Heart left ventricle (tissue), 16 donors: Measurements from ENCODE around the gene RBM47. TPM values are rescaled to one million over a fixed set of nuclear protein-coding genes. Genes with fewer than 3 reads are reported as not detected.
"Not testable (repeated sequence)": the region's sequence is repeated elsewhere in the genome, so short reads cannot be mapped to it uniquely, and the experiment has no call there.

ENCODE experiments used
- ATAC-seq, 4 donors: fragments of 200-7000 bp; cut with Tn5 transposase; one replicate each; pipeline ENCODE4 v1.9.1; 2020 to 2022; ENCODE audit warnings: moderate library complexity in 4 of 4, mild to moderate bottlenecking in 3 of 4, moderate number of reproducible peaks in 1 of 4
- DNase-seq, 5 donors: peaks; one replicate each; pipeline ENCODE4 v3.0.0-alpha.2; 2020
- H3K27ac ChIP-seq, 12 donors: fragments of 200-600 bp; sonication (generic) in 4 of 12; one replicate each; pipeline versions ENCODE4 v1.5.0 to v1.8.0; 2016 to 2022; ENCODE audit warnings: mild to moderate bottlenecking in 2 of 12
- H3K27me3 ChIP-seq, 9 donors: fragments of 200-600 bp; sonication (generic) in 2 of 9; one replicate each; pipeline versions ENCODE4 v1.5.1 to v1.8.0; 2016 to 2022; ENCODE audit warnings: mild to moderate bottlenecking in 3 of 9
- H3K36me3 ChIP-seq, 9 donors: fragments of 200-600 bp; sonication (generic) in 2 of 9; one replicate each; pipeline versions ENCODE4 v1.5.0 to v1.8.0; 2018 to 2022; ENCODE audit warnings: mild to moderate bottlenecking in 2 of 9
- H3K4me1 ChIP-seq, 12 donors: fragments of 200-600 bp; sonication (generic) in 4 of 12; one replicate each; pipeline versions ENCODE4 v1.5.0 to v1.8.0; 2016 to 2022; ENCODE audit warnings: mild to moderate bottlenecking in 3 of 12
- H3K4me3 ChIP-seq, 12 donors: fragments of 200-600 bp; sonication (generic) in 4 of 12; one replicate each; pipeline versions ENCODE4 v1.5.0 to v1.8.0; 2017 to 2022; ENCODE audit warnings: mild to moderate bottlenecking in 9 of 12, moderate library complexity in 4 of 12
- H3K9me3 ChIP-seq, 12 donors: fragments of 200-600 bp; sonication (generic) in 4 of 12; one replicate each; pipeline versions ENCODE4 v1.5.0 to v1.8.0; 2016 to 2022; ENCODE audit warnings: mild to moderate bottlenecking in 1 of 12
- POLR2A ChIP-seq, 2 donors: fragments of 450-650 bp; IDR thresholded peaks; one replicate each; pipeline ENCODE4 v1.6.1; 2017; ENCODE audit warnings: antibody characterized with exemption in 2 of 2, mild to moderate bottlenecking in 2 of 2, moderate library complexity in 2 of 2
- WGBS, 4 donors: extraction: QIAGEN DNeasy Blood & Tissue Kit in 2 of 4; methylation state at CpG; one replicate each; pipeline versions ENCODE4 v1.1.5 to v1.1.7; 2013 to 2018; 5-methylcytosine and 5-hydroxymethylcytosine counted together
- intact Hi-C, 10 donors: fragments of 100-400 bp; cut with DNase I; formaldehyde crosslinking; loops; one replicate each; pipeline versions ENCODE4 v1.11.1 to v1.14.2; 2022
- polyA plus RNA-seq, 2 donors: library from polyadenylated mRNA; stranded (reverse); fragments of 200-250 nt; gene quantifications; one replicate each; pipeline ENCODE4 v1.2.3, GENCODE V29; 2013
- total RNA-seq, 9 donors: library from RNA; depleted of rRNA in 2 of 9; stranded (reverse); fragments of >200 nt in 2 of 9; fragmentation: NEBNext Ultra II Directional in 3 of 9; extraction: Animal tissue kit (Norgen Biotek cat#: 25700) in 3 of 9; gene quantifications; one replicate each; pipeline versions ENCODE4 v1.1.0 to v1.2.4, GENCODE V29; 2016 to 2023
- TF ChIP-seq, protein P1 (sequence below), 12 donors: fragments of 200-600 bp; sonication (generic) in 4 of 12; IDR thresholded peaks; one replicate each; pipeline versions ENCODE4 v1.5.0 to v1.8.0; 2018 to 2022; ENCODE audit warnings: antibody characterized with exemption in 12 of 12, mild to moderate bottlenecking in 5 of 12
- donor health status: ischemic (EF 13 %, LVEDD 7.1; RV severe dilation, severe dysfunction).
- donor health status: healthy with polysubstance abuse.
- donor health status: DM: no; HTN: yes; CAD: no.
- donor health status: DM: no; HTN: no; CAD: no.
- donor health status: ischemic (EF 25% LVEDD 6.9; RV normal size, moderate dysfunction).
- donor health status: ischemic (EF 25% LVEDD 5.7; RV mildly dilated, moderate dysfunction).
- donor health status: healthy.
- donor health status: DM: yes; HTN: yes; CAD: no.
- donor health status: ischemic (EF 35%, LVEDD 5.7; RV mildly dilated, moderate dysfunction).
- donor health status: nonischemic (EF 11% LVEDD 7.7; RV severe dilation, severe dysfunction).
- donor health status: DM: yes; HTN: yes; CAD: no.
- donor health status: PGD.
- donor health status: ischemic (EF 29% LVEDD 5.4; RV normal size, mild dysfunction).
- donor health status: nonischemic (EF 23%, LVEDD 6.1; RV moderate dilation, normal function).

The RBM47 gene
- total and polyA plus RNA-seq, 11 donors = 0.50 to 29.9 (median 3.5) TPM

DNA sequence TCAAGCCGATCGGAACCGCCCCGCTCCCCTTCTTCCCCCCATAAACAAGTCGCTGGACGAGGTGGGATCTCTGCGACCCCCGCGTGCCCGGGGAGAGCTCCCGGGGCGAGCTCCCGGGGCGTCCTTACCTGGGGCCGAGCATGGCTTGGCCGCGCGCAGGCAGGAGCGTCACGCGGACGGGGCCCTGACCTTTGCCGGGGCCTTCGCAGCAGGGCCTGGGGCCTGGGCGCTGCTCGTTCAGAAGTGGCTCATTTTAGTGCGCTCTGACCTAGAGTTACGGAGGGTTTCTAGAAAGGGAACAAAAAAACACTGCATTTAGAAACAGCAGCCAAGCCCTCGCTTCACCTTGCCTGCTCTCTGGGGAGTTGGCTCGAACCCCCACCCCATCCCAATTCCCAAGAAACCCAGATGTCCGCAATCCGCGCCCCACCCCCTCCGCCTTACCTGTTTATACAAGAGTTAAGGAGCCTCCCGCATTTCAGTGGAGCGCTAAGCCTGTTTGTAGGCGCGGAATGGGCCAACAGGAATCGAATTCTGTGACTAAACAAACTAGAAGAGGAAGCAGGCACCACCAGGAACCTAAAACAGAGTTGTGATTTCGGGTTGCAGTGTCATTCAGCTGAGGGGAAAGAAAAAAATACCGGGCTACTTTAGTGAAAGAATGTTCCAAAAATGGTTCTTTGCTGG, 814 bp upstream of the RBM47 start:
- 40 to 70% (median 45%) methylated on average over 17 to 41 of the region's 41 CpGs for WGBS, 4 donors
- peak in 3 of 5 donors; percentile 13 to 38 (median 34) for DNase-seq
- Histone ChIP-seq H3K27ac (peak overlapping the region in 10 of 12 donors; percentile 17 to 96 (median 52)), H3K4me1 (peaks cover 0 to 18% (median 3%) of the 10 kb centered on the region in 12 donors), H3K4me3 (peak overlapping the region in 10 of 12 donors; percentile 40 to 70 (median 56)), H3K27me3 (peaks cover 0 to 30% (median 7%) of the 10 kb centered on the region in 9 donors), H3K9me3 (no peaks in the 10 kb centered on the region), H3K36me3 (no peaks in the 10 kb centered on the region)
- intact Hi-C loops = no loop called here
- TF ChIP-seq, protein P1, sequence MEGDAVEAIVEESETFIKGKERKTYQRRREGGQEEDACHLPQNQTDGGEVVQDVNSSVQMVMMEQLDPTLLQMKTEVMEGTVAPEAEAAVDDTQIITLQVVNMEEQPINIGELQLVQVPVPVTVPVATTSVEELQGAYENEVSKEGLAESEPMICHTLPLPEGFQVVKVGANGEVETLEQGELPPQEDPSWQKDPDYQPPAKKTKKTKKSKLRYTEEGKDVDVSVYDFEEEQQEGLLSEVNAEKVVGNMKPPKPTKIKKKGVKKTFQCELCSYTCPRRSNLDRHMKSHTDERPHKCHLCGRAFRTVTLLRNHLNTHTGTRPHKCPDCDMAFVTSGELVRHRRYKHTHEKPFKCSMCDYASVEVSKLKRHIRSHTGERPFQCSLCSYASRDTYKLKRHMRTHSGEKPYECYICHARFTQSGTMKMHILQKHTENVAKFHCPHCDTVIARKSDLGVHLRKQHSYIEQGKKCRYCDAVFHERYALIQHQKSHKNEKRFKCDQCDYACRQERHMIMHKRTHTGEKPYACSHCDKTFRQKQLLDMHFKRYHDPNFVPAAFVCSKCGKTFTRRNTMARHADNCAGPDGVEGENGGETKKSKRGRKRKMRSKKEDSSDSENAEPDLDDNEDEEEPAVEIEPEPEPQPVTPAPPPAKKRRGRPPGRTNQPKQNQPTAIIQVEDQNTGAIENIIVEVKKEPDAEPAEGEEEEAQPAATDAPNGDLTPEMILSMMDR (IDR thresholded peaks at IDR 0.05) = no peak
- ATAC-seq = peak in 3 of 4 donors; percentile 47 to 65 (median 57)

DNA sequence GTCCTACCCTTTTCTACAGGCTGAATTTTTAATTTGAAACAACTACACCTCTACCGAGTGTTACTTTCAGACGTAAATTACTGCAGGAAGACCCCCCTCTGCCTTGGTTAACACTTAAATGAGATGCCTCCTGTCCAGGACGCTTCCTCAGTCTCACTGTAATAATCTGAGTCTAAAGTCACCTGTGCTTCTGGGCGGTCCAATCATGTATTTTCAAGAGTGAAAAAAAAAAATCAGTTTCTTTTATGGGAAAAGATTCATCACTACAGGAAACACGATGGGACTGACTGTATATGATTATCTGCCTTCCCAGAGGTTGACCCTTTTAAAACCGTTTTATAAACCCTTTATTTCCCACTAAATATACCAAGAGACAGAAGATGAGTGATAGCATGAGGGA, 776 bp downstream of the RBM47 start:
- intact Hi-C loops = no loop called here
- TF ChIP-seq POLR2A (IDR thresholded peaks at IDR 0.05) = no peak
- TF ChIP-seq, protein P1 (IDR thresholded peaks at IDR 0.05) = no peak
- H3K4me3 ChIP-seq = peak overlapping the region in 10 of 12 donors; percentile 40 to 70 (median 56)
- H3K36me3 ChIP-seq = no peaks in the 10 kb centered on the region
- peaks cover 0 to 33% (median 7%) of the 10 kb centered on the region in 9 donors for H3K27me3 ChIP-seq
- ATAC-seq = no peak
- 36 to 46% (median 41%) methylated on average over 6 of the region's 6 CpGs for WGBS, 4 donors
- H3K4me1 ChIP-seq = peaks cover 0 to 28% (median 3%) of the 10 kb centered on the region in 12 donors
- DNase-seq = no peak
- peak overlapping the region in 4 of 12 donors; percentile 59 to 96 (median 70) for H3K27ac ChIP-seq
- no peaks in the 10 kb centered on the region for H3K9me3 ChIP-seq

DNA sequence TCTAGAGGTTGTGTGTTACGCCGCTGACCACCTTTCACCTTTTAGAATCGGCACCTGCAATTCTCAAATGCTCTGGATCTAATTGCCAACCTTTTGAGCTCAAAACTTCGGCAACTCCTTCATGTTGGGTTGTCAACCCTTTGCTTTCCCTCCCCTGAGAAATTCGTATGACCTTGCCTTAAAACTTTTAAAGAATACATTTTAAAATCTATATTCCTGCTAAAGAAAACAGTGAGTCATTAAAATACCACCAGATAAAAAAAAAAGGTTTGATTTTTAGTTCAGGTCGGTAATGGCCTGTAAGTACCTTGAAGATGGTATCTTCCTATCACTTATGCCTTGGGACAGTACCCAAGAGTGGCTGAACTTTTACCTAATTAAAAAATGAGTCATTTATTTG, 1.3 kb downstream of the RBM47 start:
- DNase-seq, H3K36me3 ChIP-seq, H3K9me3 ChIP-seq, intact Hi-C loops, ATAC-seq: not testable (repeated sequence)
- peaks cover 0 to 28% (median 3%) of the 10 kb centered on the region in 12 donors for H3K4me1 ChIP-seq
- H3K27ac ChIP-seq = peak overlapping the region in 1 of 12 donors; percentile 96
- peaks cover 0 to 38% (median 7%) of the 10 kb centered on the region in 9 donors for H3K27me3 ChIP-seq
- peak overlapping the region in 4 of 12 donors; percentile 4 to 70 (median 66) for H3K4me3 ChIP-seq
- WGBS, 4 donors = 61 to 74% (median 69%) methylated on average over 6 of the region's 6 CpGs

DNA sequence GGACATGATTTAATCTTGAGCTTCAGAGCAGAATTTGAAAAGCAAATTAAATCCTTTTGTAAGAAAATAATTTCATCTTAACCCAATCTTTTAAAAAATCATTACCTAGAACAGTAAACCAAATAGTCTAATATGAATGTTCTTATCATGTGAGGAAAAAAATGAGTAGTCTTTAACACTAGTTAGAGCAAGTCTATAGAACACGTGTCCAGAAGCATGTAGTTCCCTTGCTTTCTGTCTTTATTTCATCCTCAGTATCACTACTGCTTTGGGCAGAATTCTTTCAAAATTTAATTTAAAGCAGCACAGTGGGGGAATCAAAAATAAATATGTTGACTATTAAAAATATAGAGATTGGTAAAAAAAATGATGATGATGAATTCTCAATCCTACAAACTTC, 2.1 kb downstream of the RBM47 start:
- no peaks in the 10 kb centered on the region for H3K36me3 ChIP-seq
- H3K4me1 ChIP-seq = peaks cover 0 to 28% (median 3%) of the 10 kb centered on the region in 12 donors
- intact Hi-C loops = no loop called here
- DNase-seq = no peak
- peak overlapping the region in 1 of 12 donors; percentile 63 for H3K4me3 ChIP-seq
- 78 to 87% (median 84%) methylated on average over 1 of the region's 1 CpG for WGBS, 4 donors
- ATAC-seq = no peak
- TF ChIP-seq POLR2A (IDR thresholded peaks at IDR 0.05) = no peak
- TF ChIP-seq, protein P1 (IDR thresholded peaks at IDR 0.05) = no peak
- H3K9me3 ChIP-seq = no peaks in the 10 kb centered on the region
- H3K27me3 ChIP-seq = peaks cover 0 to 38% (median 7%) of the 10 kb centered on the region in 9 donors
- H3K27ac ChIP-seq = peak overlapping the region in 1 of 12 donors; percentile 96
